ENCODE measurements around the gene FGGY.

Gene FGGY

GRCh38 chr1:59670662-59671061, 373.8 kb downstream of the FGGY start:
- DNase-seq: no peak

GRCh38 chr1:59671066-59671952, 374.4 kb downstream of the FGGY start:
- no peak for DNase-seq

GRCh38 chr1:59671953-59672305, 375.0 kb downstream of the FGGY start:
- no peak for DNase-seq

- DNase-seq: no peak
Observed at GRCh38 chr1:59672851-59673572, 376.1 kb downstream of the FGGY start.

- no peak for DNase-seq
Observed at GRCh38 chr1:59673573-59674450, 376.9 kb downstream of the FGGY start.

GRCh38 chr1:59674595-59674994, 377.7 kb downstream of the FGGY start:
- DNase-seq: no peak

GRCh38 chr1:59675936-59676335, 379.0 kb downstream of the FGGY start:
- no peak for DNase-seq

GRCh38 chr1:59678040-59678439, 381.1 kb downstream of the FGGY start:
- no peak for DNase-seq

- DNase-seq: no peak
Observed at GRCh38 chr1:59678493-59679228, 381.8 kb downstream of the FGGY start.

- no peak for DNase-seq
Observed at GRCh38 chr1:59680044-59680443, 383.1 kb downstream of the FGGY start.

GRCh38 chr1:59682396-59683080, 385.6 kb downstream of the FGGY start:
- no peak for DNase-seq

- DNase-seq: no peak
Observed at GRCh38 chr1:59683197-59683596, 386.3 kb downstream of the FGGY start.

GRCh38 chr1:59684698-59685097, 387.8 kb downstream of the FGGY start:
- DNase-seq: no peak

- DNase-seq: no peak
Observed at GRCh38 chr1:59685101-59685500, 388.2 kb downstream of the FGGY start.

- no peak for DNase-seq
Observed at GRCh38 chr1:59685666-59686065, 388.8 kb downstream of the FGGY start.

GRCh38 chr1:59686170-59686569, 389.3 kb downstream of the FGGY start:
- DNase-seq: no peak

- no peak for DNase-seq
Observed at GRCh38 chr1:59686574-59686973, 389.7 kb downstream of the FGGY start.

- DNase-seq: no peak
Observed at GRCh38 chr1:59687081-59687480, 390.2 kb downstream of the FGGY start.

- no peak for DNase-seq
Observed at GRCh38 chr1:59688976-59689375, 392.1 kb downstream of the FGGY start.

GRCh38 chr1:59689730-59690129, 392.8 kb downstream of the FGGY start:
- no peak for DNase-seq

GRCh38 chr1:59690171-59690930, 393.5 kb downstream of the FGGY start:
- no peak for DNase-seq
